Naive thymus-derived CD4-positive, alpha-beta T cell (primary cell): ENCODE measurements around the gene NOL8. TPM values are rescaled to one million over a fixed set of nuclear protein-coding genes. Genes with fewer than 3 reads are reported as not detected.

ENCODE experiments used
- ATAC-seq: fragments of 150-1000 bp; cut with Tn5 transposase; 2 replicates; pipeline ENCODE4 v1.10.0; 2021; ENCODE audit warnings: mild to moderate bottlenecking, moderate library complexity
- CTCF ChIA-PET: fragments of 350-600 bp; sonication (Branson Sonifier 250); formaldehyde crosslinking; loops from one replicate; lab custom pipeline; 2021; ENCODE audit warnings: antibody characterized with exemption; lab: Charles Lee
- POLR2A ChIA-PET: fragments of 350-600 bp; sonication (Branson Sonifier 250); formaldehyde crosslinking; loops from one replicate; lab custom pipeline; 2021; ENCODE audit warnings: antibody characterized with exemption, inconsistent platforms; lab: Charles Lee
- DNase-seq, 9 donors: peaks; one replicate each; pipeline versions ENCODE4 v3.0.0 to v3.0.0-alpha.2; 2020 to 2022; ENCODE audit warnings: mixed read lengths in 1 of 9
- H3K27ac ChIP-seq: one replicate; pipeline ENCODE4 v1.7.0; 2013; ENCODE audit warnings: mild to moderate bottlenecking, low read depth, low read length, moderate library complexity
- H3K27me3 ChIP-seq, 2 donors: one replicate each; pipeline ENCODE4 v1.7.0; 2013; ENCODE audit warnings: low read length in 2 of 2, mild to moderate bottlenecking in 2 of 2, moderate library complexity in 2 of 2; ENCODE audit not compliant: control insufficient read depth in 2 of 2, insufficient read depth in 2 of 2
- H3K36me3 ChIP-seq, 3 experiments: 1 replicate in 2 of 3; 2 replicates in 1 of 3; pipeline ENCODE4 v1.7.0; 2013; ENCODE audit warnings: low read length in 3 of 3, mild to moderate bottlenecking in 3 of 3, moderate library complexity in 1 of 3; ENCODE audit not compliant: insufficient read depth in 3 of 3, control insufficient read depth in 2 of 3
- H3K4me1 ChIP-seq, 2 donors: one replicate each; pipeline ENCODE4 v1.7.0; 2013; ENCODE audit warnings: low read length in 2 of 2, mild to moderate bottlenecking in 2 of 2, moderate library complexity in 1 of 2; ENCODE audit not compliant: control insufficient read depth in 2 of 2, insufficient read depth in 2 of 2
- H3K4me3 ChIP-seq: 2 replicates; pipeline ENCODE4 v1.7.0; 2013; ENCODE audit warnings: mild to moderate bottlenecking, low read length
- H3K9me3 ChIP-seq, 3 experiments: 1 replicate in 2 of 3; 2 replicates in 1 of 3; pipeline ENCODE4 v1.7.0; 2013; ENCODE audit warnings: low read length in 3 of 3; ENCODE audit not compliant: control insufficient read depth in 2 of 3
- H3K27ac Mint-ChIP-seq, 9 donors: one replicate each; pipeline ENCODE4 v1.8.0; 2020 to 2022; ENCODE audit warnings: mixed read lengths in 9 of 9, mild to moderate bottlenecking in 8 of 9, moderate library complexity in 5 of 9, inconsistent platforms in 2 of 9
- H3K27me3 Mint-ChIP-seq, 5 donors: one replicate each; pipeline ENCODE4 v1.8.0; 2021 to 2022; ENCODE audit warnings: mixed read lengths in 5 of 5, mild to moderate bottlenecking in 1 of 5
- H3K36me3 Mint-ChIP-seq, 5 donors: one replicate each; pipeline ENCODE4 v1.8.0; 2020 to 2022; ENCODE audit warnings: mixed read lengths in 5 of 5, mild to moderate bottlenecking in 3 of 5, inconsistent platforms in 1 of 5
- H3K4me1 Mint-ChIP-seq, 7 donors: one replicate each; pipeline ENCODE4 v1.8.0; 2020 to 2022; ENCODE audit warnings: mixed read lengths in 7 of 7, mild to moderate bottlenecking in 3 of 7, inconsistent platforms in 1 of 7
- H3K4me3 Mint-ChIP-seq, 10 donors: one replicate each; pipeline ENCODE4 v1.8.0; 2020 to 2022; ENCODE audit warnings: mild to moderate bottlenecking in 10 of 10, mixed read lengths in 10 of 10, moderate library complexity in 6 of 10, inconsistent platforms in 2 of 10
- H3K9me3 Mint-ChIP-seq, 11 donors: one replicate each; pipeline ENCODE4 v1.8.0; 2020 to 2022; ENCODE audit warnings: mixed read lengths in 11 of 11, mild to moderate bottlenecking in 4 of 11, inconsistent platforms in 1 of 11, moderate library complexity in 1 of 11
- intact Hi-C, 2 donors: fragments of 100-400 bp; cut with micrococcal nuclease; formaldehyde crosslinking; loops; one replicate each; pipeline ENCODE4 v1.15.1; 2023
- polyA plus RNA-seq, 2 donors: library from polyadenylated mRNA; unstranded; fragments of 300-500 nt; fragmentation: Illumina TruSeq; gene quantifications; one replicate each; pipeline ENCODE4 v1.2.3, GENCODE V29; 2021
- total RNA-seq, 6 experiments: library from RNA in 5 of 6; stranded (reverse) in 5 of 6; gene quantifications; 1 replicate in 5 of 6; 2 replicates in 1 of 6; pipeline ENCODE4 v1.2.3 and lab custom pipeline; 2021 to 2026

NOL8 gene
- total and polyA plus RNA-seq, 7 experiments from 2014 or later = 25.4 to 115 (median 63.4) TPM

GRCh38 chr9:92293452-92294296 is 31.5 kb downstream of the NOL8 start, which contains the start of gene IARS1:
Gene IARS1, minus strand, starts transcription at chr9:92293697. Its CDS starts 4,278 bp downstream, at chr9:92289419.
- Mint-ChIP-seq H3K9me3 (peaks cover 0 to 4% (median 0%) of the 10 kb centered on the region in 11 donors), H3K4me3 (peak within 1 kb of the TSS; percentile 85 to 99 (median 98)), H3K27ac (peak within 1 kb of the TSS; percentile 95 to 100 (median 98)), H3K36me3 (peaks cover 3 to 26% (median 19%) of the 10 kb centered on the region in 5 donors), H3K4me1 (peaks cover 23 to 68% (median 62%) of the 10 kb centered on the region in 7 donors), H3K27me3 (no peaks in the 10 kb centered on the region)
- H3K4me3 ChIP-seq = peak within 1 kb of the TSS; percentile 61
- intact Hi-C loops = loop anchor here (1.0 to 10.0 kb wide), 11 partner anchors 28 to 1159 kb away; partner anchors contain the start of genes CENPP (in 2 of the 2), IPPK (in 2 of the 2), NOL8 (in 2 of the 2) and SPTLC1 (in 2 of the 2)
- no peaks in the 10 kb centered on the region for H3K9me3 ChIP-seq
- ChIA-PET POLR2A (interaction anchor here (1.0 to 1.1 kb wide), 2 partner anchors 32 to 177 kb away, joined by 3 to 6 read pairs; partner anchors contain the start of genes CENPP and NOL8), CTCF (interaction anchor here (0.7 kb wide), 1 partner anchor 63 kb away, joined by 3 read pairs; no protein-coding TSS in a partner anchor)
- H3K36me3 ChIP-seq = peaks cover 0 to 14% (median 3%) of the 10 kb centered on the region in 3 experiments
- peaks cover 17 to 33% of the 10 kb centered on the region in 2 donors for H3K4me1 ChIP-seq
- peak; percentile 97 to 100 (median 100) for DNase-seq
- peak; percentile 98 for ATAC-seq
- peak within 1 kb of the TSS; percentile 78 for H3K27ac ChIP-seq
- H3K27me3 ChIP-seq = no peaks in the 10 kb centered on the region

GRCh38 chr9:92293075-92293354 is 32.1 kb downstream of the NOL8 start:
- peaks cover 0 to 14% (median 3%) of the 10 kb centered on the region in 3 experiments for H3K36me3 ChIP-seq
- ATAC-seq = no peak
- H3K4me1 Mint-ChIP-seq = peaks cover 21 to 74% (median 64%) of the 10 kb centered on the region in 7 donors
- no peaks in the 10 kb centered on the region for H3K9me3 ChIP-seq
- no peaks in the 10 kb centered on the region for H3K27me3 ChIP-seq
- peaks cover 17 to 33% of the 10 kb centered on the region in 2 donors for H3K4me1 ChIP-seq
- peak overlapping the region; percentile 77 for H3K27ac ChIP-seq
- peak overlapping the region; percentile 85 to 99 (median 98) for H3K4me3 Mint-ChIP-seq
- DNase-seq = no peak
- H3K9me3 Mint-ChIP-seq = peaks cover 0 to 4% (median 0%) of the 10 kb centered on the region in 11 donors
- intact Hi-C loops = loop anchor here (1.0 to 10.0 kb wide), 10 partner anchors 32 to 1159 kb away; partner anchors contain the start of genes CENPP (in 2 of the 2), IPPK (in 2 of the 2), NOL8 (in 2 of the 2) and SPTLC1 (in 2 of the 2)
- H3K27me3 Mint-ChIP-seq = no peaks in the 10 kb centered on the region
- H3K36me3 Mint-ChIP-seq = peaks cover 9 to 26% (median 24%) of the 10 kb centered on the region in 5 donors
- POLR2A ChIA-PET = interaction anchor here (1.1 to 1.7 kb wide), 2 partner anchors 9 to 32 kb away, joined by 6 to 17 read pairs; partner anchors contain the start of genes CENPP and NOL8
- peak overlapping the region; percentile 74 to 100 (median 98) for H3K27ac Mint-ChIP-seq
- CTCF ChIA-PET = interaction anchor here (0.7 kb wide), 1 partner anchor 62 kb away, joined by 3 read pairs; no protein-coding TSS in a partner anchor
- H3K4me3 ChIP-seq = peak overlapping the region; percentile 61

- CTCF ChIA-PET = interaction anchor here (0.7 kb wide), 1 partner anchor 62 kb away, joined by 3 read pairs; no protein-coding TSS in a partner anchor
- Histone ChIP-seq H3K27ac (peak overlapping the region; percentile 77), H3K4me3 (peak overlapping the region; percentile 61), H3K9me3 (no peaks in the 10 kb centered on the region), H3K4me1 (peaks cover 17 to 33% of the 10 kb centered on the region in 2 donors), H3K36me3 (peaks cover 0 to 14% (median 3%) of the 10 kb centered on the region in 3 experiments), H3K27me3 (no peaks in the 10 kb centered on the region)
- peaks cover 0 to 4% (median 0%) of the 10 kb centered on the region in 11 donors for H3K9me3 Mint-ChIP-seq
- H3K4me3 Mint-ChIP-seq = peak overlapping the region; percentile 85 to 99 (median 98)
- H3K27me3 Mint-ChIP-seq = no peaks in the 10 kb centered on the region
- H3K27ac Mint-ChIP-seq = peak overlapping the region; percentile 74 to 100 (median 98)
- DNase-seq (no peak), ATAC-seq (no peak)
- H3K4me1 Mint-ChIP-seq = peaks cover 20 to 79% (median 67%) of the 10 kb centered on the region in 7 donors
- peaks cover 9 to 30% (median 22%) of the 10 kb centered on the region in 5 donors for H3K36me3 Mint-ChIP-seq
- POLR2A ChIA-PET = interaction anchor here (0.6 to 1.7 kb wide), 4 partner anchors 9 to 573 kb away, joined by 4 to 17 read pairs (median 5); partner anchors contain the start of genes CENPP and NOL8
- intact Hi-C loops = loop anchor here (1.0 to 10.0 kb wide), 10 partner anchors 33 to 1160 kb away; partner anchors contain the start of genes CENPP (in 2 of the 2), IPPK (in 2 of the 2), NOL8 (in 2 of the 2) and SPTLC1 (in 2 of the 2)
Observed at GRCh38 chr9:92292338-92293074, 32.6 kb downstream of the NOL8 start.

- Histone ChIP-seq H3K4me3 (no peak overlapping the region), H3K27ac (no peak overlapping the region), H3K36me3 (peaks cover 0 to 19% (median 0%) of the 10 kb centered on the region in 3 experiments), H3K9me3 (no peaks in the 10 kb centered on the region), H3K27me3 (no peaks in the 10 kb centered on the region), H3K4me1 (peaks cover 17 to 33% of the 10 kb centered on the region in 2 donors)
- H3K36me3 Mint-ChIP-seq = peaks cover 5 to 28% (median 16%) of the 10 kb centered on the region in 5 donors
- H3K27me3 Mint-ChIP-seq = no peaks in the 10 kb centered on the region
- H3K9me3 Mint-ChIP-seq = peaks cover 0 to 4% (median 0%) of the 10 kb centered on the region in 11 donors
- no peak for ATAC-seq
- H3K27ac Mint-ChIP-seq = peak overlapping the region in 3 of 9 donors; percentile 13 to 98 (median 44)
- ChIA-PET POLR2A (interaction anchor here (0.5 to 1.7 kb wide), 5 partner anchors 10 to 1031 kb away, joined by 3 to 17 read pairs (median 4); no protein-coding TSS in a partner anchor), CTCF (interaction anchor here (0.6 kb wide), 1 partner anchor 147 kb away, joined by 4 read pairs; no protein-coding TSS in a partner anchor)
- peaks cover 20 to 77% (median 63%) of the 10 kb centered on the region in 7 donors for H3K4me1 Mint-ChIP-seq
- peak overlapping the region in 7 of 10 donors; percentile 4 to 96 (median 55) for H3K4me3 Mint-ChIP-seq
- intact Hi-C loops = loop anchor here (5.0 to 10.0 kb wide), 5 partner anchors 149 to 1161 kb away; partner anchors contain the start of genes FAM120A (in 1 of the 2), FAM120AOS (in 1 of the 2), SPTLC1 (in 1 of the 2) and ZNF484 (in 1 of the 2)
- DNase-seq = no peak
Observed at GRCh38 chr9:92291577-92291976, 33.6 kb downstream of the NOL8 start.

- peak overlapping the region in 9 of 10 donors; percentile 21 to 94 (median 46) for H3K4me3 Mint-ChIP-seq
- H3K9me3 ChIP-seq = no peaks in the 10 kb centered on the region
- peak overlapping the region in 7 of 9 donors; percentile 44 to 78 (median 49) for H3K27ac Mint-ChIP-seq
- ATAC-seq (no peak), DNase-seq (no peak)
- no peaks in the 10 kb centered on the region for H3K27me3 Mint-ChIP-seq
- peaks cover 0 to 24% (median 3%) of the 10 kb centered on the region in 3 experiments for H3K36me3 ChIP-seq
- H3K4me3 ChIP-seq = no peak overlapping the region
- H3K9me3 Mint-ChIP-seq = peaks cover 0 to 4% (median 0%) of the 10 kb centered on the region in 11 donors
- peaks cover 20 to 73% (median 60%) of the 10 kb centered on the region in 7 donors for H3K4me1 Mint-ChIP-seq
- peaks cover 5 to 28% (median 16%) of the 10 kb centered on the region in 5 donors for H3K36me3 Mint-ChIP-seq
- intact Hi-C loops = loop anchor here (5.0 to 10.0 kb wide), 5 partner anchors 149 to 1161 kb away; partner anchors contain the start of genes FAM120A (in 1 of the 2), FAM120AOS (in 1 of the 2), SPTLC1 (in 1 of the 2) and ZNF484 (in 1 of the 2)
- H3K4me1 ChIP-seq = peaks cover 17 to 31% of the 10 kb centered on the region in 2 donors
- no peaks in the 10 kb centered on the region for H3K27me3 ChIP-seq
- H3K27ac ChIP-seq = no peak overlapping the region
- POLR2A ChIA-PET = interaction anchor here (0.5 to 1.3 kb wide), 2 partner anchors 34 to 485 kb away, joined by 3 to 4 read pairs; no protein-coding TSS in a partner anchor
- CTCF ChIA-PET = no interaction called here
Observed at GRCh38 chr9:92290785-92291429, 34.2 kb downstream of the NOL8 start.
